ENCODE measurements around the gene GUCY1B1.
"Not testable (repeated sequence)": the region's sequence is repeated elsewhere in the genome, so short reads cannot be mapped to it uniquely, and the experiment has no call there.

GUCY1B1 gene

GRCh38 chr4:155763551-155763950 is 4.7 kb downstream of the GUCY1B1 start:
- no peak for DNase-seq

GRCh38 chr4:155765149-155765548 is 6.3 kb downstream of the GUCY1B1 start:
- no peak for DNase-seq

- DNase-seq, result no peak
These were observed 7.8 kb downstream of the GUCY1B1 start for GRCh38 chr4:155766622-155767021.

- DNase-seq, result no peak
These were observed 9.5 kb downstream of the GUCY1B1 start for GRCh38 chr4:155768370-155768769.

GRCh38 chr4:155769090-155769489 is 10.3 kb downstream of the GUCY1B1 start:
- no peak for DNase-seq

- no peak for DNase-seq
These were observed 13.8 kb downstream of the GUCY1B1 start for GRCh38 chr4:155772459-155773195.

GRCh38 chr4:155773196-155773800 is 14.5 kb downstream of the GUCY1B1 start:
- no peak for DNase-seq

- no peak for DNase-seq
These were observed 15.2 kb downstream of the GUCY1B1 start for GRCh38 chr4:155774033-155774432.

- no peak for DNase-seq
These were observed 19.3 kb downstream of the GUCY1B1 start for GRCh38 chr4:155777971-155778735.

GRCh38 chr4:155780775-155781174 is 22.0 kb downstream of the GUCY1B1 start:
- DNase-seq, result no peak

- no peak for DNase-seq
These were observed 22.5 kb downstream of the GUCY1B1 start for GRCh38 chr4:155781249-155781831.

GRCh38 chr4:155784637-155785036 is 25.8 kb downstream of the GUCY1B1 start:
- DNase-seq, result no peak

- DNase-seq, result no peak
These were observed 27.0 kb downstream of the GUCY1B1 start for GRCh38 chr4:155785828-155786227.

- DNase-seq, result peak; percentile 49
These were observed 28.4 kb downstream of the GUCY1B1 start for GRCh38 chr4:155787113-155787710.

GRCh38 chr4:155789391-155789790 is 30.6 kb downstream of the GUCY1B1 start:
- no peak for DNase-seq

GRCh38 chr4:155789982-155790381 is 31.2 kb downstream of the GUCY1B1 start:
- no peak for DNase-seq

- DNase-seq, result no peak
These were observed 35.9 kb downstream of the GUCY1B1 start for GRCh38 chr4:155794589-155795236.

- DNase-seq, result peak; percentile 21
These were observed 37.2 kb downstream of the GUCY1B1 start for GRCh38 chr4:155795991-155796390.

GRCh38 chr4:155797581-155797980 is 38.8 kb downstream of the GUCY1B1 start:
- not testable (repeated sequence) for DNase-seq

GRCh38 chr4:155799116-155799793 is 40.4 kb downstream of the GUCY1B1 start:
- DNase-seq, result no peak

- DNase-seq, result no peak
These were observed 40.9 kb downstream of the GUCY1B1 start for GRCh38 chr4:155799794-155800123.

Measured in EL (cell line).